SK-N-SH (cell line): ENCODE data around the gene DPF3. TPM values are rescaled to one million over a fixed set of nuclear protein-coding genes. Genes with fewer than 3 reads are reported as not detected.

Experiments
- CTCF ChIA-PET: fragments of 300-600, 350-600 bp; formaldehyde crosslinking; extraction: SDS; loops from one replicate; lab custom pipeline; 2021; lab: Yijun Ruan, JAX
- POLR2A ChIA-PET: fragments of 350-600 bp; sonication (Branson Sonifier 250); formaldehyde crosslinking; extraction: SDS; loops from one replicate; lab custom pipeline; 2020; ENCODE audit warnings: antibody characterized with exemption, inconsistent platforms; lab: Yijun Ruan, JAX
- DNase-seq: peaks from one replicate; pipeline ENCODE4 v3.0.0; 2012
- H2AFZ ChIP-seq: fragments of 200-600 bp; sonication (generic); 2 replicates; pipeline ENCODE4 v1.8.1; 2016; ENCODE audit warnings: antibody characterized with exemption, mild to moderate bottlenecking, low read depth
- H3F3A ChIP-seq: fragments of 200-600 bp; sonication (generic); replicated peaks from 2 replicates; pipeline ENCODE3; 2016; ENCODE audit warnings: antibody characterized with exemption, mild to moderate bottlenecking; ENCODE audit not compliant: insufficient read depth
- H3K27ac ChIP-seq, 2 experiments: fragments of 200-500 bp in 1 of 2; fragments of 200-600 bp in 1 of 2; sonication (Bioruptor generic) in 1 of 2; sonication (generic), shearing (Covaris generic) in 1 of 2; 2 replicates each; pipeline versions ENCODE4 v1.5.1 to v1.6.1; 2014 to 2016; ENCODE audit warnings: low read depth in 2 of 2, inconsistent platforms in 1 of 2, low read length in 1 of 2, mild to moderate bottlenecking in 1 of 2, mixed read lengths in 1 of 2
- H3K27me3 ChIP-seq: fragments of 200-600 bp; sonication (generic), shearing (Covaris generic); 2 replicates; pipeline ENCODE4 v1.6.1; 2016; ENCODE audit warnings: mixed run types; ENCODE audit not compliant: insufficient read depth
- H3K36me3 ChIP-seq, 2 experiments: fragments of 200-500 bp in 1 of 2; fragments of 200-600 bp in 1 of 2; sonication (Bioruptor generic) in 1 of 2; sonication (generic) in 1 of 2; replicated peaks in 1 of 2; 2 replicates each; pipeline versions ENCODE3 to v1.5.1; 2014 to 2016; ENCODE audit warnings: low read length in 1 of 2, mild to moderate bottlenecking in 1 of 2; ENCODE audit not compliant: insufficient read depth in 2 of 2, control insufficient read depth in 1 of 2
- H3K4me1 ChIP-seq, 2 experiments: fragments of 200-500 bp in 1 of 2; fragments of 200-600 bp in 1 of 2; sonication (Bioruptor generic) in 1 of 2; sonication (generic), shearing (Covaris generic) in 1 of 2; 2 replicates each; pipeline versions ENCODE4 v1.5.1 to v1.6.1; 2014 to 2016; ENCODE audit warnings: low read depth in 1 of 2, low read length in 1 of 2, mixed run types in 1 of 2; ENCODE audit not compliant: insufficient read depth in 2 of 2, control insufficient read depth in 1 of 2
- H3K4me2 ChIP-seq: fragments of 200-600 bp; sonication (generic), shearing (Covaris generic); 2 replicates; pipeline ENCODE4 v1.6.1; 2017; ENCODE audit warnings: mixed run types
- H3K4me3 ChIP-seq, 2 experiments: fragments of 200-500 bp in 1 of 2; fragments of 200-600 bp in 1 of 2; sonication (Bioruptor generic) in 1 of 2; sonication (generic), shearing (Covaris generic) in 1 of 2; 2 replicates each; pipeline versions ENCODE4 v1.5.1 to v1.8.1; 2014 to 2016; ENCODE audit warnings: low read depth in 2 of 2, inconsistent platforms in 1 of 2, low read length in 1 of 2, mild to moderate bottlenecking in 1 of 2, mixed read lengths in 1 of 2, moderate library complexity in 1 of 2
- H3K79me2 ChIP-seq: fragments of 200-600 bp; sonication (generic); 2 replicates; pipeline ENCODE4 v1.8.1; 2017; ENCODE audit warnings: mild to moderate bottlenecking; ENCODE audit not compliant: insufficient read depth
- H3K9ac ChIP-seq: fragments of 200-600 bp; sonication (generic); 2 replicates; pipeline ENCODE4 v1.6.1; 2017; ENCODE audit warnings: mixed run types
- H3K9me2 ChIP-seq: fragments of 200-600 bp; sonication (generic); 2 replicates; pipeline ENCODE4 v1.6.1; 2017; ENCODE audit warnings: mixed run types
- H3K9me3 ChIP-seq: fragments of 200-600 bp; sonication (generic); 2 replicates; pipeline ENCODE4 v1.6.1; 2017; ENCODE audit warnings: mixed run types, mild to moderate bottlenecking, moderate library complexity
- H4K20me1 ChIP-seq: fragments of 200-600 bp; sonication (generic); 2 replicates; pipeline ENCODE4 v1.6.1; 2017; ENCODE audit warnings: mild to moderate bottlenecking, mixed run types; ENCODE audit not compliant: insufficient read depth
- CHD2 ChIP-seq: fragments of 150-350 bp; IDR thresholded peaks from 2 replicates; pipeline ENCODE4 v1.6.1; 2018; ENCODE audit warnings: low read length; ENCODE audit not compliant: partially characterized antibody
- CTCF ChIP-seq: fragments of 200-600 bp; sonication (generic); IDR thresholded peaks from 2 replicates; pipeline ENCODE4 v1.6.1; 2017; ENCODE audit warnings: antibody characterized with exemption, mild to moderate bottlenecking, moderate library complexity
- EP300 ChIP-seq, 2 experiments: IDR thresholded peaks; 2 replicates each; pipeline versions ENCODE4 v1.4.0 to v1.6.1; 2012; ENCODE audit warnings: borderline replicate concordance in 1 of 2, low read depth in 1 of 2, low read length in 1 of 2
- FOXJ3 ChIP-seq: sonication (generic); formaldehyde crosslinking; IDR thresholded peaks from 2 replicates; pipeline ENCODE4 v1.5.1; 2020; ENCODE audit warnings: mild to moderate bottlenecking, missing genetic modification reagents
- GATA2 ChIP-seq: sonication (generic); formaldehyde crosslinking; IDR thresholded peaks from 2 replicates; pipeline ENCODE4 v1.5.0; 2020; ENCODE audit warnings: mild to moderate bottlenecking, missing genetic modification reagents
- JUND ChIP-seq: IDR thresholded peaks from 2 replicates; pipeline ENCODE4 v1.4.0; 2012
- POLR2AphosphoS5 ChIP-seq: IDR thresholded peaks from 2 replicates; pipeline ENCODE4 v1.6.1; 2012; ENCODE audit warnings: low read depth, low read length
- RAD21 ChIP-seq: IDR thresholded peaks from 2 replicates; pipeline ENCODE4 v1.6.1; 2012; ENCODE audit warnings: mild to moderate bottlenecking, low read length
- RCOR1 ChIP-seq: fragments of 150-350 bp; IDR thresholded peaks from 2 replicates; pipeline ENCODE4 v1.6.1; 2017; ENCODE audit warnings: antibody characterized with exemption, low read length
- SIN3A ChIP-seq: IDR thresholded peaks from 2 replicates; pipeline ENCODE4 v1.6.1; 2012; ENCODE audit warnings: low read depth, mild to moderate bottlenecking, low read length, moderate library complexity, borderline replicate concordance
- TAF1 ChIP-seq: IDR thresholded peaks from 2 replicates; pipeline ENCODE4 v1.6.1; 2012; ENCODE audit warnings: low read depth, mild to moderate bottlenecking, low read length, moderate library complexity, borderline replicate concordance
- USF1 ChIP-seq: IDR thresholded peaks from 2 replicates; pipeline ENCODE4 v1.4.0; 2012; ENCODE audit warnings: low read depth, borderline replicate concordance
- WGBS: methylation state at CpG from one replicate; pipeline ENCODE4 v1.1.6; 2017; ENCODE audit warnings: low lambda C conversion rate; 5-methylcytosine and 5-hydroxymethylcytosine counted together
- polyA plus RNA-seq, 3 experiments: library from polyadenylated mRNA; depleted of rRNA; stranded (reverse); fragments of >200 nt; gene quantifications; 2 replicates each; pipeline ENCODE4 v1.2.3, GENCODE V29; 2012

Gene DPF3
- polyA plus RNA-seq, 1 of the 3 experiments (the other 2 are of a cell fraction): 2.8 TPM

GRCh38 chr14:72582582-72582981, 311.3 kb downstream of the DPF3 start:
- no peaks in the 10 kb centered on the region for H3K79me2 ChIP-seq
- H3K9me2 ChIP-seq: no peaks in the 10 kb centered on the region
- no peaks in the 10 kb centered on the region for H3K36me3 ChIP-seq
- no peak overlapping the region for H2AFZ ChIP-seq
- CTCF ChIA-PET: no interaction called here
- peaks cover 5% of the 10 kb centered on the region; the same call in 1 of the 2 replicates for H3K27me3 ChIP-seq
- H3K4me3 ChIP-seq: no peak overlapping the region
- no peak for DNase-seq
- H3F3A ChIP-seq: no peaks in the 10 kb centered on the region
- H3K9ac ChIP-seq: no peak overlapping the region
- peaks cover 0 to 5% of the 10 kb centered on the region in 2 experiments; a peak in 1 of 4 replicates for H3K4me1 ChIP-seq
- no peaks in the 10 kb centered on the region for H4K20me1 ChIP-seq
- no peaks in the 10 kb centered on the region for H3K9me3 ChIP-seq
- no peak overlapping the region for H3K4me2 ChIP-seq
- POLR2A ChIA-PET: no interaction called here
- TF ChIP-seq CTCF: no peak
- no peak for TF ChIP-seq CHD2
- no peak for TF ChIP-seq POLR2AphosphoS5
- TF ChIP-seq USF1: no peak
- no peak overlapping the region for H3K27ac ChIP-seq
- WGBS: 58% methylated on average over 1 of the region's 1 CpG

- H3K79me2 ChIP-seq: no peaks in the 10 kb centered on the region
- no peak for DNase-seq
- H3K4me1 ChIP-seq: peaks cover 0 to 17% of the 10 kb centered on the region in 2 experiments; a peak in 2 of 4 replicates
- TF ChIP-seq EP300 (IDR thresholded peaks at IDR 0.05; ENCODE audit: borderline replicate concordance in 1 of 2, low read depth in 1 of 2, low read length in 1 of 2) (no peak), USF1 (no peak), JUND (no peak), RAD21 (no peak), FOXJ3 (CRISPR knock-in tag) (no peak), RCOR1 (no peak), SIN3A (no peak), TAF1 (no peak), GATA2 (no peak)
- peaks cover 5% of the 10 kb centered on the region; the same call in 1 of the 2 replicates for H3K27me3 ChIP-seq
- no peaks in the 10 kb centered on the region for H3K9me3 ChIP-seq
- H3K27ac ChIP-seq: no peak overlapping the region
- H4K20me1 ChIP-seq: no peaks in the 10 kb centered on the region
- H3K9me2 ChIP-seq: no peaks in the 10 kb centered on the region
- CTCF ChIA-PET: no interaction called here
- H3K36me3 ChIP-seq: no peaks in the 10 kb centered on the region
- H3K4me2 ChIP-seq: no peak overlapping the region
- no peaks in the 10 kb centered on the region for H3F3A ChIP-seq
- POLR2A ChIA-PET: no interaction called here
- H3K4me3 ChIP-seq: no peak overlapping the region
- no peak overlapping the region for H3K9ac ChIP-seq
- H2AFZ ChIP-seq: no peak overlapping the region
- 54% methylated on average over 5 of the region's 5 CpGs for WGBS
Measured at GRCh38 chr14:72578514-72578913, 315.4 kb downstream of the DPF3 start.
